ENCODE measurements around the gene MCC. TPM values are rescaled to one million over a fixed set of nuclear protein-coding genes. Genes with fewer than 3 reads are reported as not detected.

MCC gene
- total RNA-seq, 1 donor from 2014 or later: 37.1 TPM

GRCh38 chr5:113167985-113168384, 320.3 kb downstream of the MCC start:
- DNase-seq: no peak

- peak; percentile 59 for DNase-seq
Observed at GRCh38 chr5:113166852-113167366, 321.3 kb downstream of the MCC start.

- DNase-seq: no peak
Observed at GRCh38 chr5:113166261-113166660, 322.0 kb downstream of the MCC start.

- DNase-seq: no peak
Observed at GRCh38 chr5:113164021-113164420, 324.2 kb downstream of the MCC start.

- DNase-seq: peak; percentile 52
Observed at GRCh38 chr5:113163328-113163727, 324.9 kb downstream of the MCC start.

- DNase-seq: peak; percentile 14
Observed at GRCh38 chr5:113162770-113163169, 325.5 kb downstream of the MCC start.

GRCh38 chr5:113162208-113162607, 326.0 kb downstream of the MCC start:
- no peak for DNase-seq

- no peak for DNase-seq
Observed at GRCh38 chr5:113161806-113162205, 326.4 kb downstream of the MCC start.

- no peak for DNase-seq
Observed at GRCh38 chr5:113157886-113158285, 330.4 kb downstream of the MCC start.

- no peak for DNase-seq
Observed at GRCh38 chr5:113156271-113156877, 331.9 kb downstream of the MCC start.

- DNase-seq: no peak
Observed at GRCh38 chr5:113153512-113154097, 334.6 kb downstream of the MCC start.

- DNase-seq: no peak
Observed at GRCh38 chr5:113152380-113152740, 335.9 kb downstream of the MCC start.

GRCh38 chr5:113151641-113152379, 336.4 kb downstream of the MCC start:
- DNase-seq: no peak

- DNase-seq: no peak
Observed at GRCh38 chr5:113150821-113151220, 337.4 kb downstream of the MCC start.

- no peak for DNase-seq
Observed at GRCh38 chr5:113150221-113150620, 338.0 kb downstream of the MCC start.

- no peak for DNase-seq
Observed at GRCh38 chr5:113147537-113147936, 340.7 kb downstream of the MCC start.

- no peak for DNase-seq
Observed at GRCh38 chr5:113147101-113147508, 341.1 kb downstream of the MCC start.

GRCh38 chr5:113145757-113146387, 342.4 kb downstream of the MCC start:
- no peak for DNase-seq

- DNase-seq: no peak
Observed at GRCh38 chr5:113142186-113142585, 346.1 kb downstream of the MCC start.

GRCh38 chr5:113140837-113141671, 347.2 kb downstream of the MCC start:
- DNase-seq: no peak

- no peak for DNase-seq
Observed at GRCh38 chr5:113133211-113133975, 354.9 kb downstream of the MCC start.

GRCh38 chr5:113132564-113132963, 355.7 kb downstream of the MCC start:
- DNase-seq: no peak
